A673 (cell line): ENCODE data around the gene FREY1. TPM values are rescaled to one million over a fixed set of nuclear protein-coding genes. Genes with fewer than 3 reads are reported as not detected.

Experiments used
- BruUV-seq: library from RNA; stranded (reverse); fragments of 400-500 nt; replicated peaks from 2 replicates; lab custom pipeline; 2021; lab: Mats Ljungman, UMichigan
- CTCF ChIA-PET: fragments of 300-600 bp; sonication (Branson Sonifier 250); formaldehyde crosslinking; loops from one replicate; lab custom pipeline; 2022; ENCODE audit warnings: antibody characterized with exemption; lab: Charles Lee
- POLR2A ChIA-PET: fragments of 300-600 bp; sonication (Branson Sonifier 250); formaldehyde crosslinking; loops from one replicate; lab custom pipeline; 2022; ENCODE audit warnings: antibody characterized with exemption; ENCODE audit not compliant: low non-redundant PET; lab: Charles Lee
- DNase-seq: peaks from one replicate; pipeline ENCODE4 v3.0.0-alpha.2; 2015; ENCODE audit warnings: low spot score
- H3K27ac ChIP-seq: fragments of 200-600 bp; sonication (generic); 2 replicates; pipeline ENCODE4 v1.5.1; 2016; ENCODE audit warnings: mixed run types, low read depth, mild to moderate bottlenecking, mixed read lengths, antibody characterized with exemption, low read length; ENCODE audit not compliant: poor library complexity, severe bottlenecking
- H3K27me3 ChIP-seq: fragments of 200-600 bp; sonication (generic); replicated peaks from 2 replicates; pipeline ENCODE4 v1.6.1; 2017; ENCODE audit warnings: mixed run types, low read depth, mild to moderate bottlenecking, mixed read lengths, antibody characterized with exemption, low read length; ENCODE audit not compliant: insufficient read depth, poor library complexity
- H3K36me3 ChIP-seq: fragments of 200-600 bp; sonication (generic); 2 replicates; pipeline ENCODE4 v1.6.1; 2016; ENCODE audit warnings: mixed run types, mild to moderate bottlenecking, mixed read lengths, antibody characterized with exemption, low read length; ENCODE audit not compliant: insufficient read depth, poor library complexity, severe bottlenecking
- H3K4me1 ChIP-seq: fragments of 200-600 bp; sonication (generic); 2 replicates; pipeline ENCODE4 v1.6.1; 2017; ENCODE audit warnings: mixed run types, mild to moderate bottlenecking, mixed read lengths, antibody characterized with exemption, low read length; ENCODE audit not compliant: insufficient read depth, poor library complexity, severe bottlenecking
- H3K4me3 ChIP-seq: fragments of 200-600 bp; sonication (generic); 2 replicates; pipeline ENCODE4 v1.5.1; 2016; ENCODE audit warnings: low read depth, mixed run types, mild to moderate bottlenecking, mixed read lengths, low read length; ENCODE audit not compliant: poor library complexity, severe bottlenecking
- H3K9me3 ChIP-seq: fragments of 200-600 bp; sonication (generic); 2 replicates; pipeline ENCODE4 v1.6.1; 2016; ENCODE audit warnings: mixed run types, low read depth, mild to moderate bottlenecking, mixed read lengths, antibody characterized with exemption, low read length; ENCODE audit not compliant: poor library complexity, severe bottlenecking
- EZH2 ChIP-seq: fragments of 200-600 bp; sonication (generic); IDR thresholded peaks from 2 replicates; pipeline ENCODE4 v1.6.1; 2017; ENCODE audit warnings: borderline replicate concordance, low read depth, mild to moderate bottlenecking, mixed read lengths, antibody characterized with exemption, low read length; ENCODE audit not compliant: poor library complexity, severe bottlenecking
- intact Hi-C: fragments of 100-400 bp; cut with micrococcal nuclease; formaldehyde crosslinking; loops from one replicate; pipeline ENCODE4 v1.10.0; 2022; ENCODE audit not compliant: unreplicated experiment
- total RNA-seq: library from RNA; stranded (reverse); gene quantifications from 2 replicates; pipeline ENCODE4 v1.2.3, GENCODE V29; 2021
- TF ChIP-seq, protein P1 (sequence below): fragments of 300-800, 200-600 bp; sonication (generic); conservative IDR thresholded peaks from 2 replicates; pipeline ENCODE4 v1.5.1; 2017; ENCODE audit warnings: low read depth, mild to moderate bottlenecking, antibody characterized with exemption, low read length, moderate library complexity, mixed read lengths

The FREY1 gene
- total RNA-seq, 1 experiment from 2014 or later, result 3.8 TPM

DNA sequence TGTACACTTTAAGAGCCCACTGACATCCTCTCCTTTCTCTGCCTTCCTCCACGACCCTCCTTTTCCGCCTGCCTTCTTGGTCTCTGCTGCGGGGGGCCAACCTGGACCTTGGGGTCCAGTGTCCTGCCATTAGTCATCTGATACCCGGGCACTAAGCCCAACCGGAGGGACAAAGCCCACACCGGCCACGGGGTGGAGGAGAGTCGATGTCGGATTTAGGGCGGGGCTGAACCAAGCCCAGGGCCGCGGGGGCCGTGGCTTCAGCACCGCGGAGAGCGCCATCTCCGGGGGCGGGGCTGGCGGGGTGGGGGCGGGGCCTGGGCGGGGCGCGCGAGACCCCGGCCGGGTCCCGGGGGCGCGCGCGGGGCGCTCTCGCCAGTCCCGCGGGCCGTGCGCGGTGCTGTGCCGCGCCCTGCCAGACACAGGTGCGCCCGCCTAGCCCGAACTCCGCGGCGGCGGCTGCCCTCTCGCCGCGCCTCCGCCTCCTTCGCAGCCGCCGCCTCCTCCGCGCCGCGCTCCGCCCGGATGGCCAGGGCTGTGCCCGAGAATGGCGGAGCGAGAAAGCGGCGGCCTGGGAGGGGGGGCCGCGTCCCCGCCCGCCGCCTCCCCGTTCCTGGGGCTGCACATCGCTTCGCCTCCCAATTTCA, 21.7 kb downstream of the FREY1 start, which contains the start of gene MAPK8IP1:
TSS of gene MAPK8IP1 (plus strand) at position 378 of the 647 bp plus-strand sequence. CDS start at position 548, 170 bp downstream.
- peaks cover 15% of the 10 kb centered on the region for H3K4me1 ChIP-seq
- intact Hi-C loops, result loop anchor here (10.0 kb wide), 1 partner anchor 429 kb away; no protein-coding TSS in a partner anchor
- ChIA-PET POLR2A (no interaction called here), CTCF (no interaction called here)
- no TSS peak for BruUV-seq
- peaks cover 14% of the 10 kb centered on the region for H3K36me3 ChIP-seq
- DNase-seq, result peak; percentile 75
- H3K9me3 ChIP-seq, result no peaks in the 10 kb centered on the region
- peak within 1 kb of the TSS; percentile 58 for H3K4me3 ChIP-seq
- TF ChIP-seq EZH2, result no peak
- TF ChIP-seq, protein P1, sequence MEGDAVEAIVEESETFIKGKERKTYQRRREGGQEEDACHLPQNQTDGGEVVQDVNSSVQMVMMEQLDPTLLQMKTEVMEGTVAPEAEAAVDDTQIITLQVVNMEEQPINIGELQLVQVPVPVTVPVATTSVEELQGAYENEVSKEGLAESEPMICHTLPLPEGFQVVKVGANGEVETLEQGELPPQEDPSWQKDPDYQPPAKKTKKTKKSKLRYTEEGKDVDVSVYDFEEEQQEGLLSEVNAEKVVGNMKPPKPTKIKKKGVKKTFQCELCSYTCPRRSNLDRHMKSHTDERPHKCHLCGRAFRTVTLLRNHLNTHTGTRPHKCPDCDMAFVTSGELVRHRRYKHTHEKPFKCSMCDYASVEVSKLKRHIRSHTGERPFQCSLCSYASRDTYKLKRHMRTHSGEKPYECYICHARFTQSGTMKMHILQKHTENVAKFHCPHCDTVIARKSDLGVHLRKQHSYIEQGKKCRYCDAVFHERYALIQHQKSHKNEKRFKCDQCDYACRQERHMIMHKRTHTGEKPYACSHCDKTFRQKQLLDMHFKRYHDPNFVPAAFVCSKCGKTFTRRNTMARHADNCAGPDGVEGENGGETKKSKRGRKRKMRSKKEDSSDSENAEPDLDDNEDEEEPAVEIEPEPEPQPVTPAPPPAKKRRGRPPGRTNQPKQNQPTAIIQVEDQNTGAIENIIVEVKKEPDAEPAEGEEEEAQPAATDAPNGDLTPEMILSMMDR, result 0 out of 2 replicates have a peak, but pooled peaks have one; percentile 12
- no peaks in the 10 kb centered on the region for H3K27me3 ChIP-seq
- no peak within 1 kb of the TSS for H3K27ac ChIP-seq

DNA sequence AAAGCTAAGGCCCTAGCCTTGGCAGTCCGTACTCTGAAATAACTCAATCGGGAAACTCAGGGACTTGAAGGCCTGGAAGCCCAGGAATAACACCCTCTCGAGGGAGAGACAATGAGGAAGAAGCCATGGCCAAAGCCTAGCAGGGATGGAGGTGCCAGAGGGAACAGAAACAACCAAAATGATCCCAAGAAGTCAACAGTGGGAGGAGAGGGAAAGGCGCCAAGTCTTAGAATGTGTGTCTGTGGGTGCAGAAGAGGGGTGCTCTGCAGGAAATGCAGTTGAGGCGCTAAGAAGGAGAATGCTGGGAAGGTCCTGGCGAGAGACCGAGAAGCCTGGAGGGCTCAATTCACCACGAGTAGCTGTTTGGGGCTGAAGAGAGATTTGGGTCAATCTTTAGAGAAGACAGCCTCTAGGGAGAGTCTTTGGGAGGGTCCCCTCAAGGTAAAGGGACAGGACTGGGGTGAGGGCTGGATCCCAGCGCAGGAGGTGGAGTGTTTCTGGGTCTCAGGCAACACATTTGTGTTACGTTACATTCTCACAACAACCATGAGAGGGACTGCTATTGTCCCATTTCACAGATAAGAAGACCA, 22.4 kb downstream of the FREY1 start:
- no TSS peak for BruUV-seq
- Histone ChIP-seq H3K36me3 (peaks cover 14% of the 10 kb centered on the region), H3K27me3 (no peaks in the 10 kb centered on the region), H3K9me3 (no peaks in the 10 kb centered on the region), H3K27ac (no peak overlapping the region), H3K4me3 (peak overlapping the region; percentile 58), H3K4me1 (peaks cover 22% of the 10 kb centered on the region)
- DNase-seq, result no peak
- CTCF ChIA-PET, result no interaction called here
- intact Hi-C loops, result loop anchor here (10.0 kb wide), 1 partner anchor 430 kb away; no protein-coding TSS in a partner anchor
- TF ChIP-seq, protein P1, result no peak
- TF ChIP-seq EZH2, result no peak
- POLR2A ChIA-PET, result no interaction called here

DNA sequence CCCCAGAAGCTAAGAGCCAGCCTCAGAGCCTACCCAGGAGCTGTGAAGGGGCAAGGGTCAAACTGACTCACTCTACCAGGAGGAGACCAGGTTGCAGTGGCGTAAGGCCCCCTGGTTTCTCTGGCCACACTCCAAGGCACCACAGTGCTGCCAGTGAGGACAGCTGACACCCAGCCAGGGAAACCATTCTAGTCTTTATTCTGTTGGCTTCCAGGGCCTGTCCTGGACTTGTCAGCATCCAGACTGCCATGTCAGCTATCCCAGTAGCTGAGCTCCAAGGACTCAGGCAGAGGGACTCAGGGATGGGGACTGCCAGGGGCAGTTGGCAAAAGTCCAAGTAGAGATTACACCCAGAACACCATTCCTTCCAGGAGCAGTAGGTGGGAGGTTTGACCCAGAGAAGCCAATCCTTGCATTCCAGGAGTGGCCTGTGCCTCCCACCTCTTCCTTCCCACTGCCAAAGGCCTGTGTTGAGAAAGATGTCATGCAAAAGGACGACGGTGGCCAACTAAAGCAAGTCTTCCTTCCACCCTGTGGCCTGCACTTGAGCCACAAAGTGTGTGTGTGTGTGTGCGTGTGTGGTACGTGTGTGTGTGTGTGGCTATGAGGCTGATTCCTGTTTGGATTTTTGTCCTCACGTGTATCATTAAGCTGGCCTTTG, 25.2 kb downstream of the FREY1 start:
- intact Hi-C loops, result loop anchor here (2.0 to 10.0 kb wide), 2 partner anchors 37 to 433 kb away; no protein-coding TSS in a partner anchor
- Histone ChIP-seq H3K27ac (no peak overlapping the region), H3K4me1 (peaks cover 29% of the 10 kb centered on the region), H3K9me3 (no peaks in the 10 kb centered on the region), H3K36me3 (peaks cover 24% of the 10 kb centered on the region), H3K27me3 (no peaks in the 10 kb centered on the region), H3K4me3 (no peak overlapping the region)
- TF ChIP-seq EZH2, result no peak
- TF ChIP-seq, protein P1, result no peak
- no peak for DNase-seq
- ChIA-PET POLR2A (no interaction called here), CTCF (interaction anchor here (1.9 kb wide), 1 partner anchor 9 kb away, joined by 7 read pairs; no protein-coding TSS in a partner anchor)
- BruUV-seq, result no TSS peak
